ENCODE data around the gene MAFG. TPM values are rescaled to one million over a fixed set of nuclear protein-coding genes. Genes with fewer than 3 reads are reported as not detected.
A peak's percentile ranks its signal among the peaks of the same experiment; 100 is the strongest.

Gene MAFG
- total RNA-seq, 2 experiments from 2014 or later: 12.4 to 14.1 TPM

- no peak overlapping the region for H3K4me3 Mint-ChIP-seq
- ChIA-PET POLR2A (interaction anchor here (1.1 to 2.0 kb wide), 6 partner anchors 15 to 127 kb away, joined by 3 to 9 read pairs (median 4); partner anchors contain the start of gene MCRIP1), CTCF (interaction anchor here (0.9 to 3.0 kb wide), 29 partner anchors 8 to 232 kb away, joined by 3 to 121 read pairs (median 6); partner anchors contain the start of genes ASPSCR1, CENPX, DCXR and GPS1)
- no peak overlapping the region for H3K27ac Mint-ChIP-seq
- ATAC-seq: peak; percentile 11
- H3K4me1 Mint-ChIP-seq (ENCODE audit: low read depth): peaks cover 4% of the 10 kb centered on the region
- DNase-seq: no peak
- TF ChIP-seq CTCF (IDR thresholded peaks at IDR 0.05): no peak
- H3K9me3 Mint-ChIP-seq: no peaks in the 10 kb centered on the region
- H3K36me3 Mint-ChIP-seq (ENCODE audit: low read depth): no peaks in the 10 kb centered on the region
- intact Hi-C loops (cut with micrococcal nuclease): no loop called here
- peaks cover 21% of the 10 kb centered on the region for H3K27me3 Mint-ChIP-seq
Measured at GRCh38 chr17:81960130-81960958, 32.8 kb upstream of the MAFG start.

- Mint-ChIP-seq H3K27ac (no peak overlapping the region), H3K4me1 (ENCODE audit: low read depth) (peaks cover 4% of the 10 kb centered on the region), H3K27me3 (peaks cover 21% of the 10 kb centered on the region), H3K4me3 (peak overlapping the region; percentile 42), H3K9me3 (no peaks in the 10 kb centered on the region), H3K36me3 (ENCODE audit: low read depth) (no peaks in the 10 kb centered on the region)
- TF ChIP-seq CTCF (IDR thresholded peaks at IDR 0.05): peak; percentile 91
- ChIA-PET CTCF (interaction anchor here (0.6 to 3.0 kb wide), 39 partner anchors 9 to 232 kb away, joined by 3 to 121 read pairs (median 5); partner anchors contain the start of genes ASPSCR1, CENPX, DCXR and GPS1), POLR2A (interaction anchor here (0.6 to 2.0 kb wide), 7 partner anchors 16 to 264 kb away, joined by 3 to 9 read pairs (median 3); partner anchors contain the start of gene MCRIP1)
- intact Hi-C loops (cut with micrococcal nuclease): loop anchor here (5.0 kb wide), 1 partner anchor 63 kb away; the partner anchor contains the start of genes CENPX and LRRC45
- DNase-seq (peak; percentile 76), ATAC-seq (peak; percentile 86)
Measured at GRCh38 chr17:81959362-81960129, 32.0 kb upstream of the MAFG start.

GRCh38 chr17:81958633-81959342 lies 31.3 kb upstream of the MAFG start:
- Mint-ChIP-seq H3K4me1 (ENCODE audit: low read depth) (peaks cover 3% of the 10 kb centered on the region), H3K4me3 (peak overlapping the region; percentile 42), H3K9me3 (no peaks in the 10 kb centered on the region), H3K27ac (no peak overlapping the region), H3K36me3 (ENCODE audit: low read depth) (no peaks in the 10 kb centered on the region), H3K27me3 (peaks cover 21% of the 10 kb centered on the region)
- intact Hi-C loops (cut with micrococcal nuclease): loop anchor here (5.0 kb wide), 1 partner anchor 64 kb away; the partner anchor contains the start of genes CENPX and LRRC45
- CTCF ChIA-PET: interaction anchor here (0.6 to 3.0 kb wide), 39 partner anchors 9 to 233 kb away, joined by 3 to 121 read pairs (median 5); partner anchors contain the start of genes ASPSCR1, CENPX, DCXR and GPS1
- ATAC-seq (no peak), DNase-seq (no peak)
- POLR2A ChIA-PET: interaction anchor here (0.6 to 2.0 kb wide), 8 partner anchors 9 to 263 kb away, joined by 3 to 9 read pairs (median 3); partner anchors contain the start of gene MCRIP1
- TF ChIP-seq CTCF (IDR thresholded peaks at IDR 0.05): no peak

- Mint-ChIP-seq H3K27ac (no peak overlapping the region), H3K27me3 (peaks cover 21% of the 10 kb centered on the region), H3K36me3 (ENCODE audit: low read depth) (no peaks in the 10 kb centered on the region), H3K4me3 (no peak overlapping the region), H3K9me3 (no peaks in the 10 kb centered on the region), H3K4me1 (ENCODE audit: low read depth) (no peaks in the 10 kb centered on the region)
- intact Hi-C loops (cut with micrococcal nuclease): loop anchor here (5.0 kb wide), 1 partner anchor 64 kb away; the partner anchor contains the start of genes CENPX and LRRC45
- TF ChIP-seq CTCF (IDR thresholded peaks at IDR 0.05): no peak
- DNase-seq: no peak
- CTCF ChIA-PET: interaction anchor here (1.0 kb wide), 1 partner anchor 10 kb away, joined by 3 read pairs; no protein-coding TSS in a partner anchor
- POLR2A ChIA-PET: interaction anchor here (1.2 kb wide), 1 partner anchor 9 kb away, joined by 3 read pairs; no protein-coding TSS in a partner anchor
- no peak for ATAC-seq
Measured at GRCh38 chr17:81957691-81958432, 30.3 kb upstream of the MAFG start.
